ENCODE data around the gene RXRA. TPM values are rescaled to one million over a fixed set of nuclear protein-coding genes. Genes with fewer than 3 reads are reported as not detected.

RXRA gene
- total and polyA plus RNA-seq, 2 donors (not counting 3 experiments of a cell fraction or from before 2014, with no cell fraction given): 15.4 to 37.4 TPM

DNA sequence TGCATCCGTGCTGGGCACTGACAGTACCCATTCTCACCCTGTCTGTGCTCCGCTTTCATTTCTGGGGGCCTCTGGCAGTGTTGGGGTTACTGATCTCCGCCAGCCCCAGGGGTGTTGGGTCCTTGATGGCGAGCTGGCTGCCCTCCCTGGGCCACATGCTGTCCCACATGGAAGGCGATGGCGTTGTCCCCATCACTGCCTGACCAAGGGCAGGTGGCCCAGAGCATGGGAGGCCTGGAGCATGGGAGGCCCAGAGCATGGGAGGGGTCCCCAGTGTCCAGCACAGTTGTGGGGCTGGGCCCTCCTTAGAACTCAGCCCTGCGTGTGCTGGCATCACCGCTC lies 50.9 kb downstream of the RXRA start:
- POLR2A ChIA-PET: interaction anchor here (0.5 kb wide), 1 partner anchor 69 kb away, joined by 3 read pairs; no protein-coding TSS in a partner anchor
- dilution Hi-C loops (cut with MboI; ENCODE audit: extremely low pct_ligation_motif_present, low sequenced_read_pairs): no loop called here
- no TSS peak for BruUV-seq (replicated peaks)

More for the DNA sequence above, 50.9 kb downstream of the RXRA start:
- TF ChIP-seq EZH2 (IDR thresholded peaks at IDR 0.05; ENCODE audit: borderline replicate concordance, low read depth, low read length, severe bottlenecking): no peak
- TF ChIP-seq, protein P1, sequence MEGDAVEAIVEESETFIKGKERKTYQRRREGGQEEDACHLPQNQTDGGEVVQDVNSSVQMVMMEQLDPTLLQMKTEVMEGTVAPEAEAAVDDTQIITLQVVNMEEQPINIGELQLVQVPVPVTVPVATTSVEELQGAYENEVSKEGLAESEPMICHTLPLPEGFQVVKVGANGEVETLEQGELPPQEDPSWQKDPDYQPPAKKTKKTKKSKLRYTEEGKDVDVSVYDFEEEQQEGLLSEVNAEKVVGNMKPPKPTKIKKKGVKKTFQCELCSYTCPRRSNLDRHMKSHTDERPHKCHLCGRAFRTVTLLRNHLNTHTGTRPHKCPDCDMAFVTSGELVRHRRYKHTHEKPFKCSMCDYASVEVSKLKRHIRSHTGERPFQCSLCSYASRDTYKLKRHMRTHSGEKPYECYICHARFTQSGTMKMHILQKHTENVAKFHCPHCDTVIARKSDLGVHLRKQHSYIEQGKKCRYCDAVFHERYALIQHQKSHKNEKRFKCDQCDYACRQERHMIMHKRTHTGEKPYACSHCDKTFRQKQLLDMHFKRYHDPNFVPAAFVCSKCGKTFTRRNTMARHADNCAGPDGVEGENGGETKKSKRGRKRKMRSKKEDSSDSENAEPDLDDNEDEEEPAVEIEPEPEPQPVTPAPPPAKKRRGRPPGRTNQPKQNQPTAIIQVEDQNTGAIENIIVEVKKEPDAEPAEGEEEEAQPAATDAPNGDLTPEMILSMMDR (IDR thresholded peaks at IDR 0.05; ENCODE audit: extremely low read depth in 1 of 2, insufficient read depth in 1 of 2, low read depth in 1 of 2, low read length in 2 of 2): no peak
- TF ChIP-seq POLR2A (IDR thresholded peaks at IDR 0.05; ENCODE audit: low read depth, low read length): no peak
- TF ChIP-seq, protein P2, sequence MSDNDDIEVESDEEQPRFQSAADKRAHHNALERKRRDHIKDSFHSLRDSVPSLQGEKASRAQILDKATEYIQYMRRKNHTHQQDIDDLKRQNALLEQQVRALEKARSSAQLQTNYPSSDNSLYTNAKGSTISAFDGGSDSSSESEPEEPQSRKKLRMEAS (IDR thresholded peaks at IDR 0.05; ENCODE audit: insufficient read depth, insufficient read length): no peak
- TF ChIP-seq MYC (IDR thresholded peaks at IDR 0.05; ENCODE audit: low read depth, low read length): no peak
- no peak for TF ChIP-seq FOS (IDR thresholded peaks at IDR 0.05; ENCODE audit: borderline replicate concordance, insufficient read depth, low read length)
- no peak for TF ChIP-seq GATA2 (IDR thresholded peaks at IDR 0.05; ENCODE audit: insufficient read depth, insufficient read length, low read depth, low read length)
- no peaks in the 10 kb centered on the region for H3K9me1 ChIP-seq (replicated peaks; ENCODE audit: control insufficient read depth, extremely low read depth, insufficient read depth, low read length)
- intact Hi-C loops (cut with micrococcal nuclease): loop anchor here (5.0 kb wide), 1 partner anchor 35 kb away; no protein-coding TSS in a partner anchor
- H3K36me3 ChIP-seq (ENCODE audit: control insufficient read depth in 2 of 2, extremely low read depth in 1 of 2, insufficient read depth in 2 of 2, low read length in 2 of 2): no peaks in the 10 kb centered on the region
- no peak for DNase-seq (ENCODE audit: low read depth, low spot score)
- no peak overlapping the region for H3K4me3 ChIP-seq (replicated peaks in 1 of 3; ENCODE audit: insufficient read depth in 1 of 3, low read depth in 1 of 3, low read length in 3 of 3)
- peaks cover 33% of the 10 kb centered on the region for H3K79me2 ChIP-seq (ENCODE audit: control insufficient read depth, insufficient read depth, low read length)
- no peak overlapping the region for H3K4me2 ChIP-seq (ENCODE audit: insufficient read depth, low read length)
- no peak overlapping the region for H3K9ac ChIP-seq (replicated peaks; ENCODE audit: extremely low read depth, insufficient read depth, low read length)
- CTCF ChIA-PET: interaction anchor here (2.1 to 2.7 kb wide), 2 partner anchors 15 to 30 kb away, joined by 5 to 7 read pairs; no protein-coding TSS in a partner anchor
- no peak overlapping the region for H2AFZ ChIP-seq (ENCODE audit: low read depth, low read length)
- FAIRE-seq: no peak
- no peaks in the 10 kb centered on the region for H4K20me1 ChIP-seq (replicated peaks; ENCODE audit: control insufficient read depth, extremely low read depth, insufficient read depth, low read length)
- H3K27ac ChIP-seq (ENCODE audit: insufficient read depth, low read depth, low read length): no peak overlapping the region
- H3K27me3 ChIP-seq (ENCODE audit: control insufficient read depth in 2 of 2, insufficient read depth in 2 of 2, low read length in 2 of 2): no peaks in the 10 kb centered on the region
- peaks cover 42% of the 10 kb centered on the region for H3K4me1 ChIP-seq (ENCODE audit: control insufficient read depth, extremely low read depth, insufficient read depth, low read length)
- H3K9me3 ChIP-seq (replicated peaks; ENCODE audit: control insufficient read depth, insufficient read depth, low read length): no peaks in the 10 kb centered on the region

All from endothelial cell of umbilical vein (primary cell).